Keratinocyte (primary cell): ENCODE data around the gene TIMM50.

Experiments
- EZH2 ChIP-seq: IDR thresholded peaks from one replicate; pipeline ENCODE4 v1.6.1; 2012; ENCODE audit warnings: inconsistent platforms, mild to moderate bottlenecking, low read length, moderate library complexity
- TF ChIP-seq, protein P1 (sequence below), 3 experiments: IDR thresholded peaks in 1 of 3; conservative IDR thresholded peaks in 1 of 3; optimal IDR thresholded peaks in 1 of 3; 2 replicates in 2 of 3; 3 replicates in 1 of 3; pipeline versions ENCODE3 to v1.5.1; 2011; ENCODE audit warnings: low read length in 3 of 3, mild to moderate bottlenecking in 3 of 3, moderate library complexity in 2 of 3, control low read depth in 1 of 3, inconsistent platforms in 1 of 3; ENCODE audit not compliant: insufficient read depth in 2 of 3; ENCODE audit errors: extremely low read depth in 1 of 3

DNA sequence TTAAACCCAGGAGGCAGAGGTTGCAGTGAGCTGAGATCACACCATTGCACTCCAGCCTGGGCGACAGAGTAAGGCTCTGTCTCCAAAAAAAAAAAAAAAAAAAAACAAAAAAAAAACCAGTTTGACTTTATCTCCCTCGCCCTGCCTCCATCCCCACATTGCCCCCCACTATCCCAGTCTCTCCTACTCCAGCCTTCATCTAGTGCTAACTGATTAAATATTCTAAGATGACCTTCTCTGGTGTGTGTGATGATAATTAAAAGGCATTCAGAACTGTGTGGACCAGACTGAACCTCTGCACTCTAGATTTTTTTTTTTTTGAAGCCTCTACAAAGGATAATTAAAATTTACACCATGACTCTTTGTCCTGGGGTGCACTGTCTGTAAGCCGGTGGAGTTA, 12.2 kb downstream of the TIMM50 start:
- TF ChIP-seq, protein P1, sequence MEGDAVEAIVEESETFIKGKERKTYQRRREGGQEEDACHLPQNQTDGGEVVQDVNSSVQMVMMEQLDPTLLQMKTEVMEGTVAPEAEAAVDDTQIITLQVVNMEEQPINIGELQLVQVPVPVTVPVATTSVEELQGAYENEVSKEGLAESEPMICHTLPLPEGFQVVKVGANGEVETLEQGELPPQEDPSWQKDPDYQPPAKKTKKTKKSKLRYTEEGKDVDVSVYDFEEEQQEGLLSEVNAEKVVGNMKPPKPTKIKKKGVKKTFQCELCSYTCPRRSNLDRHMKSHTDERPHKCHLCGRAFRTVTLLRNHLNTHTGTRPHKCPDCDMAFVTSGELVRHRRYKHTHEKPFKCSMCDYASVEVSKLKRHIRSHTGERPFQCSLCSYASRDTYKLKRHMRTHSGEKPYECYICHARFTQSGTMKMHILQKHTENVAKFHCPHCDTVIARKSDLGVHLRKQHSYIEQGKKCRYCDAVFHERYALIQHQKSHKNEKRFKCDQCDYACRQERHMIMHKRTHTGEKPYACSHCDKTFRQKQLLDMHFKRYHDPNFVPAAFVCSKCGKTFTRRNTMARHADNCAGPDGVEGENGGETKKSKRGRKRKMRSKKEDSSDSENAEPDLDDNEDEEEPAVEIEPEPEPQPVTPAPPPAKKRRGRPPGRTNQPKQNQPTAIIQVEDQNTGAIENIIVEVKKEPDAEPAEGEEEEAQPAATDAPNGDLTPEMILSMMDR (optimal IDR thresholded peaks at IDR 0.05 in 1 of 3, IDR thresholded peaks at IDR 0.05 in 1 of 3, conservative IDR thresholded peaks at IDR 0.05 in 1 of 3; ENCODE audit: extremely low read depth in 1 of 3, insufficient read depth in 2 of 3, low read length in 3 of 3): no peak
- TF ChIP-seq EZH2: no peak
